T-cell (primary cell): ENCODE results near the gene PCBP1. TPM values are rescaled to one million over a fixed set of nuclear protein-coding genes. Genes with fewer than 3 reads are reported as not detected.

Experiments
- ATAC-seq, 4 experiments: fragments of 200-7000 bp in 3 of 4; fragments of 150-1000 bp in 1 of 4; cut with Tn5 transposase; replicated peaks in 1 of 4; 1 replicate in 3 of 4; 2 replicates in 1 of 4; pipeline ENCODE4 v1.10.0; 2021; ENCODE audit warnings: moderate library complexity in 3 of 4, mild to moderate bottlenecking in 2 of 4, moderate number of reproducible peaks in 1 of 4
- CTCF ChIA-PET, 2 donors: fragments of 300-600 bp; sonication (Branson Sonifier 250); formaldehyde crosslinking; loops; one replicate each; lab custom pipeline; 2022; ENCODE audit warnings: antibody characterized with exemption in 2 of 2; lab: Charles Lee
- POLR2A ChIA-PET, 2 donors: fragments of 300-600 bp; sonication (Branson Sonifier 250); formaldehyde crosslinking; loops; one replicate each; lab custom pipeline; 2022; ENCODE audit warnings: antibody characterized with exemption in 2 of 2; lab: Charles Lee
- DNase-seq, 35 experiments: peaks; one replicate each; pipeline versions ENCODE4 v3.0.0 to v3.0.0-alpha.2; 2013 to 2023
- H3K27ac ChIP-seq: one replicate; pipeline ENCODE4 v1.5.1; 2013; ENCODE audit warnings: low read length
- H3K27me3 ChIP-seq, 2 experiments: replicated peaks in 1 of 2; 1 replicate in 1 of 2; 2 replicates in 1 of 2; pipeline versions ENCODE4 v1.6.1 to v1.7.0; 2013; ENCODE audit warnings: low read length in 1 of 2, mixed read lengths in 1 of 2; ENCODE audit not compliant: control insufficient read depth in 2 of 2, insufficient read depth in 2 of 2; ENCODE audit errors: extremely low read depth in 1 of 2
- H3K36me3 ChIP-seq, 2 donors: 1 replicate in 1 of 2; 2 replicates in 1 of 2; pipeline versions ENCODE4 v1.6.1 to v1.7.0; 2013; ENCODE audit warnings: low read length in 1 of 2; ENCODE audit not compliant: control insufficient read depth in 2 of 2, insufficient read depth in 1 of 2; ENCODE audit errors: extremely low read depth in 1 of 2
- H3K4me1 ChIP-seq, 2 experiments: 1 replicate in 1 of 2; 2 replicates in 1 of 2; pipeline versions ENCODE4 v1.6.1 to v1.7.0; 2013; ENCODE audit warnings: low read length in 2 of 2, mixed read lengths in 1 of 2; ENCODE audit not compliant: insufficient read depth in 2 of 2, control insufficient read depth in 1 of 2; ENCODE audit errors: extremely low read depth in 1 of 2
- H3K4me3 ChIP-seq, 2 donors: 1 replicate in 1 of 2; 2 replicates in 1 of 2; pipeline versions ENCODE4 v1.5.1 to v1.7.0; 2013; ENCODE audit warnings: mild to moderate bottlenecking in 2 of 2, low read length in 1 of 2, moderate library complexity in 1 of 2; ENCODE audit not compliant: control insufficient read depth in 1 of 2; ENCODE audit errors: extremely low read depth in 1 of 2
- H3K9me3 ChIP-seq: 2 replicates; pipeline ENCODE4 v1.7.0; 2013
- H3K27ac Mint-ChIP-seq, 2 donors: one replicate each; pipeline ENCODE4 v1.8.0; 2020 to 2021; ENCODE audit warnings: mild to moderate bottlenecking in 2 of 2, mixed read lengths in 2 of 2
- H3K27me3 Mint-ChIP-seq, 2 donors: one replicate each; pipeline ENCODE4 v1.8.0; 2021 to 2022; ENCODE audit warnings: mixed read lengths in 2 of 2
- H3K36me3 Mint-ChIP-seq: one replicate; pipeline ENCODE4 v1.8.0; 2021; ENCODE audit warnings: mixed read lengths
- H3K4me1 Mint-ChIP-seq, 3 donors: one replicate each; pipeline ENCODE4 v1.8.0; 2020 to 2022; ENCODE audit warnings: mixed read lengths in 3 of 3, mild to moderate bottlenecking in 1 of 3
- H3K4me3 Mint-ChIP-seq, 3 donors: one replicate each; pipeline ENCODE4 v1.8.0; 2020 to 2022; ENCODE audit warnings: mild to moderate bottlenecking in 3 of 3, mixed read lengths in 3 of 3, moderate library complexity in 3 of 3
- H3K9me3 Mint-ChIP-seq, 3 donors: one replicate each; pipeline ENCODE4 v1.8.0; 2020 to 2022; ENCODE audit warnings: mixed read lengths in 3 of 3
- WGBS: methylation state at CpG from one replicate; pipeline ENCODE4 v1.1.5; 2013; ENCODE audit warnings: missing lambda C conversion rate; ENCODE audit not compliant: insufficient coverage; 5-methylcytosine and 5-hydroxymethylcytosine counted together
- total RNA-seq, 35 experiments: library from RNA in 6 of 35; stranded (reverse) in 6 of 35; fragments of 120-200 nt in 1 of 35; gene quantifications; one replicate each; pipeline versions ENCODE4 v1.2.1 to v1.2.4 and lab custom pipeline; 2013 to 2026

Gene PCBP1
- total RNA-seq, 5 donors from 2014 or later (not counting 1 experiment from before 2014, with no cell fraction given) = 303 to 431 (median 386) TPM

- Histone ChIP-seq H3K27ac (peak overlapping the region; percentile 91), H3K36me3 (peaks cover 0 to 10% of the 10 kb centered on the region in 2 donors), H3K27me3 (no peaks in the 10 kb centered on the region), H3K4me3 (peak overlapping the region; percentile 97), H3K4me1 (peaks cover 48 to 73% of the 10 kb centered on the region in 2 experiments), H3K9me3 (no peaks in the 10 kb centered on the region)
- Mint-ChIP-seq H3K27me3 (no peaks in the 10 kb centered on the region), H3K4me1 (peaks cover 54 to 74% (median 62%) of the 10 kb centered on the region in 3 donors), H3K9me3 (no peaks in the 10 kb centered on the region), H3K27ac (peak overlapping the region; percentile 97 to 98), H3K4me3 (peak overlapping the region; percentile 95 to 97 (median 95)), H3K36me3 (peaks cover 36% of the 10 kb centered on the region)
- DNase-seq (no peak), ATAC-seq (no peak)
- POLR2A ChIA-PET = interaction anchor here (0.6 to 1.5 kb wide), 7 partner anchors 12 to 742 kb away, joined by 3 to 6 read pairs (median 3); no protein-coding TSS in a partner anchor
- 0% methylated on average over 6 of the region's 8 CpGs for WGBS
- CTCF ChIA-PET = interaction anchor here (0.5 to 1.5 kb wide), 9 partner anchors 15 to 913 kb away, joined by 3 to 5 read pairs (median 3); no protein-coding TSS in a partner anchor
Measured at GRCh38 chr2:70088598-70089219, 1.4 kb downstream of the PCBP1 start.

GRCh38 chr2:70089220-70089982 is 2.1 kb downstream of the PCBP1 start:
- Mint-ChIP-seq H3K36me3 (peaks cover 34% of the 10 kb centered on the region), H3K27ac (peak overlapping the region; percentile 97 to 98), H3K9me3 (no peaks in the 10 kb centered on the region), H3K27me3 (no peaks in the 10 kb centered on the region), H3K4me1 (peaks cover 54 to 73% (median 62%) of the 10 kb centered on the region in 3 donors), H3K4me3 (peak overlapping the region; percentile 95 to 97 (median 95))
- ChIA-PET POLR2A (interaction anchor here (0.5 to 1.5 kb wide), 8 partner anchors 11 to 743 kb away, joined by 3 to 5 read pairs (median 3); no protein-coding TSS in a partner anchor), CTCF (interaction anchor here (0.5 to 1.3 kb wide), 7 partner anchors 15 to 912 kb away, joined by 3 to 5 read pairs (median 3); no protein-coding TSS in a partner anchor)
- Histone ChIP-seq H3K4me1 (peaks cover 48 to 75% of the 10 kb centered on the region in 2 experiments), H3K4me3 (peak overlapping the region; percentile 97), H3K9me3 (no peaks in the 10 kb centered on the region), H3K36me3 (peaks cover 0 to 10% of the 10 kb centered on the region in 2 donors), H3K27me3 (no peaks in the 10 kb centered on the region), H3K27ac (peak overlapping the region; percentile 91)
- ATAC-seq (no peak), DNase-seq (peak in 4 of 35 experiments; percentile 7 to 33 (median 27))
- WGBS = 0% methylated on average over 6 of the region's 11 CpGs

DNA sequence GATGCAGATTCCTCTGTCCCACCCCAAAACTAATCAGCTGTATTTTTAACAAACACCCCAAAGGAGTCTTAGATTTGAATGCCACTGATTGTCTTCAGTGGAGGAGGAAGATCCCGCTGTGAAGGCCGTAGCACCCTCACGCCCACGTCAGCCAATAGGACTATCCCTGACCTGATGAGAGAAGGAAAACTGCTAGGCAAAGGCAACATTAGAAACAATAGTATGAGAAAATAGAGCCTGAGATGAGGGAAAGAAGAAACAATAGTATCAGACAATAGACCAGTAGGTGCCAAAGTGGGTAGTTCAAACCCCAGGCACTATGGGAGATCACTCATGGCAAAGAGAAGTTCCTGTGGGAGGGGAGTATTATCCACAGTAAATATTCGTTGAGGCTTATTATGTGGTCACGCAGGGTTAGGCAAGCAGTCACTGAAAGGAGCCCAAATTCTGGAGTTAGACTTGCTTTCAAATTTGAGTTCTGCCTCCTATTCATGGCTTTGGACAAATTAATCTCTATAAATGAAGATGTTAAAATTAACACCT is 2.8 kb downstream of the PCBP1 start:
- Histone ChIP-seq H3K27ac (peak overlapping the region; percentile 91), H3K27me3 (no peaks in the 10 kb centered on the region), H3K9me3 (no peaks in the 10 kb centered on the region), H3K36me3 (peaks cover 0 to 10% of the 10 kb centered on the region in 2 donors), H3K4me3 (peak overlapping the region; percentile 33 to 97), H3K4me1 (peaks cover 49 to 78% of the 10 kb centered on the region in 2 experiments)
- no peaks in the 10 kb centered on the region for H3K9me3 Mint-ChIP-seq
- ChIA-PET CTCF (interaction anchor here (0.6 kb wide), 5 partner anchors 16 to 179 kb away, joined by 3 to 5 read pairs (median 3); no protein-coding TSS in a partner anchor), POLR2A (interaction anchor here in 1 of 2 donors (0.6 to 1.5 kb wide), 2 partner anchors 42 to 439 kb away, joined by 3 to 5 read pairs; no protein-coding TSS in a partner anchor)
- WGBS = no CpG with 5 or more reads among the region's 6 CpGs
- peaks cover 34% of the 10 kb centered on the region for H3K36me3 Mint-ChIP-seq
- H3K4me3 Mint-ChIP-seq = peak overlapping the region; percentile 95 to 97 (median 95)
- peak overlapping the region; percentile 97 to 98 for H3K27ac Mint-ChIP-seq
- DNase-seq (no peak), ATAC-seq (no peak)
- peaks cover 56 to 73% (median 64%) of the 10 kb centered on the region in 3 donors for H3K4me1 Mint-ChIP-seq
- H3K27me3 Mint-ChIP-seq = no peaks in the 10 kb centered on the region

- DNase-seq (no peak), ATAC-seq (no peak)
- Histone ChIP-seq H3K27me3 (no peaks in the 10 kb centered on the region), H3K9me3 (no peaks in the 10 kb centered on the region), H3K4me3 (no peak overlapping the region), H3K27ac (peak overlapping the region; percentile 91), H3K4me1 (peaks cover 50 to 78% of the 10 kb centered on the region in 2 experiments), H3K36me3 (peaks cover 0 to 10% of the 10 kb centered on the region in 2 donors)
- CTCF ChIA-PET = interaction anchor here (0.6 kb wide), 4 partner anchors 20 to 179 kb away, joined by 3 to 4 read pairs (median 3); no protein-coding TSS in a partner anchor
- Mint-ChIP-seq H3K9me3 (no peaks in the 10 kb centered on the region), H3K36me3 (peaks cover 34% of the 10 kb centered on the region), H3K4me3 (peak overlapping the region; percentile 95 to 97 (median 95)), H3K27me3 (no peaks in the 10 kb centered on the region), H3K4me1 (peaks cover 55 to 73% (median 64%) of the 10 kb centered on the region in 3 donors), H3K27ac (peak overlapping the region; percentile 97 to 98)
- POLR2A ChIA-PET = interaction anchor here (0.6 to 0.7 kb wide), 2 partner anchors 440 to 729 kb away, joined by 3 to 5 read pairs; no protein-coding TSS in a partner anchor
- 100% methylated on average over 1 of the region's 4 CpGs for WGBS
Measured at GRCh38 chr2:70090706-70091334, 3.5 kb downstream of the PCBP1 start.

GRCh38 chr2:70091364-70091763 is 4.1 kb downstream of the PCBP1 start:
- Mint-ChIP-seq H3K9me3 (no peaks in the 10 kb centered on the region), H3K4me3 (peak overlapping the region; percentile 26 to 95 (median 56)), H3K27me3 (no peaks in the 10 kb centered on the region), H3K27ac (peak overlapping the region; percentile 91 to 97), H3K36me3 (peaks cover 34% of the 10 kb centered on the region), H3K4me1 (peaks cover 52 to 71% (median 63%) of the 10 kb centered on the region in 3 donors)
- ChIA-PET POLR2A (interaction anchor here in 1 of 2 donors (0.7 kb wide), 1 partner anchor 730 kb away, joined by 3 read pairs; no protein-coding TSS in a partner anchor), CTCF (interaction anchor here in 1 of 2 donors (0.8 to 1.0 kb wide), 2 partner anchors 12 to 51 kb away, joined by 3 to 4 read pairs; no protein-coding TSS in a partner anchor)
- DNase-seq (no peak), ATAC-seq (no peak)
- no peaks in the 10 kb centered on the region for H3K27me3 ChIP-seq
- H3K27ac ChIP-seq = peak overlapping the region; percentile 91
- no peak overlapping the region for H3K4me3 ChIP-seq
- peaks cover 0 to 10% of the 10 kb centered on the region in 2 donors for H3K36me3 ChIP-seq
- WGBS = 10% methylated on average over 1 of the region's 2 CpGs
- peaks cover 50 to 78% of the 10 kb centered on the region in 2 experiments for H3K4me1 ChIP-seq
- H3K9me3 ChIP-seq = no peaks in the 10 kb centered on the region
